Measurements from ENCODE around the gene ABLIM3. TPM values are rescaled to one million over a fixed set of nuclear protein-coding genes. Genes with fewer than 3 reads are reported as not detected.

Gene ABLIM3
- total and polyA plus RNA-seq, 2 of the 13 experiments (the other 11 are each of a cell fraction or from before 2014, with no cell fraction given): 0.53 to 6.3 TPM

DNA sequence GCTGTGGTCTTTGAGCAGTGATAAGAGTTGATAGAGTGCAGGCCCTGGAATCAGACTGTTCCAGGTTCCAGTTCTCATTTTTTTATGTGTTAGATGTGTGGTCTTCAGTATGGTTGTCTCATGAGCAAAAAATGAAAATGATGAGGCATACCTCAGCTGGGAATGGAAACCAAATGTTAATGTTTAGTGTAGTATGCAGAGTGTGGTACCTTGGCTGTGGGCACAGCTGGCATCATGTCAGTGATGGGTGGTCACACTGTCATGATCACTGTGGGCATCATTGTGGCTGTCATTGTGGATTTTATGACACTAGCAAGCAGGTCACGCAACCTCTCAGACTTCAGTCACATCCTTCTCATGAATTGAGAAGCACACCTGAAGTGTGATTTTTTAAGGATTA, 6.4 kb downstream of the ABLIM3 start:
- Histone ChIP-seq H3K4me1 (ENCODE audit: insufficient read depth, low read length) (peaks cover 81% of the 10 kb centered on the region), H3K4me2 (ENCODE audit: low read depth, low read length) (no peak overlapping the region), H3K9me3 (ENCODE audit: low read length) (no peaks in the 10 kb centered on the region), H4K20me1 (ENCODE audit: insufficient read depth, low read length) (no peaks in the 10 kb centered on the region), H3K27me3 (ENCODE audit: control insufficient read depth in 1 of 2, insufficient read depth in 2 of 2, low read length in 2 of 2) (no peaks in the 10 kb centered on the region; a peak in 1 of 5 replicates), H2AFZ (ENCODE audit: low read length) (no peak overlapping the region), H3K9ac (ENCODE audit: insufficient read depth, low read depth, low read length) (no peak overlapping the region), H3K79me2 (ENCODE audit: insufficient read depth, low read length) (no peaks in the 10 kb centered on the region), H3K36me3 (replicated peaks in 1 of 2; ENCODE audit: control insufficient read depth in 1 of 2, insufficient read depth in 2 of 2, low read length in 2 of 2) (no peaks in the 10 kb centered on the region), H3K27ac (ENCODE audit: extremely low read length, insufficient read depth, low read length) (no peak overlapping the region), H3K4me3 (replicated peaks in 1 of 3; ENCODE audit: insufficient read depth in 1 of 3, low read depth in 2 of 3, low read length in 3 of 3) (no peak overlapping the region)
- no TSS peak for BruUV-seq (replicated peaks)
- TF ChIP-seq CC2D1A (CRISPR knock-in tag; IDR thresholded peaks at IDR 0.05): no peak
- TF ChIP-seq ZNF33B (CRISPR knock-in tag; IDR thresholded peaks at IDR 0.05): no peak
- no peak for TF ChIP-seq MAF1 (CRISPR knock-in tag; IDR thresholded peaks at IDR 0.05; ENCODE audit: borderline replicate concordance)
- no peak for TF ChIP-seq BCL6 (CRISPR knock-in tag; IDR thresholded peaks at IDR 0.05)
- TF ChIP-seq FOXP4 (CRISPR knock-in tag; IDR thresholded peaks at IDR 0.05): no peak
- TF ChIP-seq RFX5 (IDR thresholded peaks at IDR 0.05; ENCODE audit: low read depth, low read length): no peak
- TF ChIP-seq SMAD9 (CRISPR knock-in tag; IDR thresholded peaks at IDR 0.05): no peak
- TF ChIP-seq HNRNPK (IDR thresholded peaks at IDR 0.05; ENCODE audit: low read depth, low read length, poor library complexity, severe bottlenecking): no peak
- TF ChIP-seq KMT2A (CRISPR knock-in tag; IDR thresholded peaks at IDR 0.05): no peak
- ATAC-seq: no peak
- WGBS (ENCODE audit: low lambda C conversion rate): 100% methylated on average over 1 of the region's 1 CpG
- intact Hi-C loops (cut with micrococcal nuclease; ENCODE audit: unreplicated experiment) (loop anchor here (10.0 kb wide), 1 partner anchor 417 kb away; no protein-coding TSS in a partner anchor), in situ Hi-C loops (cut with HindIII; ENCODE audit: extremely low pct_ligation_motif_present, low pct_unique_long_range_greater_than_20kb) (loop anchor here (25.0 kb wide), 1 partner anchor 415 kb away; the partner anchor contains the start of gene CSNK1A1)
- no peak for DNase-seq (ENCODE audit: low spot score)
- no peak for FAIRE-seq
- ChIA-PET POLR2A (no interaction called here), CTCF (ENCODE audit: low intra/inter-chr PET ratio, low total read pairs) (no interaction called here)
